GM18858 (cell line): ENCODE results near the gene EIF3K.

Experiments used
- ATAC-seq: cut with Tn5 transposase; IDR thresholded peaks from one replicate; pipeline ENCODE4 v1.9.1; 2021; ENCODE audit not compliant: unreplicated experiment

The EIF3K gene

GRCh38 chr19:38665219-38665931 is 46.4 kb downstream of the EIF3K start:
- no peak for ATAC-seq

- no peak for ATAC-seq
Observed at GRCh38 chr19:38665950-38666662, 47.1 kb downstream of the EIF3K start.

GRCh38 chr19:38666663-38667511 is 47.9 kb downstream of the EIF3K start:
- no peak for ATAC-seq

GRCh38 chr19:38667661-38668171 is 48.7 kb downstream of the EIF3K start:
- no peak for ATAC-seq

- ATAC-seq = no peak
Observed at GRCh38 chr19:38669552-38669951, 50.6 kb downstream of the EIF3K start.

- no peak for ATAC-seq
Observed at GRCh38 chr19:38670921-38671398, 52.0 kb downstream of the EIF3K start.

GRCh38 chr19:38671654-38672053 is 52.7 kb downstream of the EIF3K start:
- no peak for ATAC-seq

GRCh38 chr19:38673030-38673429 is 54.0 kb downstream of the EIF3K start:
- ATAC-seq = no peak

GRCh38 chr19:38674388-38675171 is 55.6 kb downstream of the EIF3K start:
- no peak for ATAC-seq

- no peak for ATAC-seq
Observed at GRCh38 chr19:38675611-38676010, 56.6 kb downstream of the EIF3K start.

GRCh38 chr19:38676023-38676877 is 57.3 kb downstream of the EIF3K start:
- no peak for ATAC-seq

GRCh38 chr19:38676878-38677646 is 58.1 kb downstream of the EIF3K start:
- ATAC-seq = no peak

GRCh38 chr19:38678217-38678890 is 59.4 kb downstream of the EIF3K start:
- no peak for ATAC-seq

- no peak for ATAC-seq
Observed at GRCh38 chr19:38678891-38679494, 60.0 kb downstream of the EIF3K start.

- ATAC-seq = no peak
Observed at GRCh38 chr19:38679839-38680238, 60.9 kb downstream of the EIF3K start.

GRCh38 chr19:38682195-38682867 is 63.3 kb downstream of the EIF3K start:
- ATAC-seq = no peak

- ATAC-seq = no peak
Observed at GRCh38 chr19:38682872-38683392, 63.9 kb downstream of the EIF3K start.
